Fibroblast of skin of abdomen (primary cell): Measurements from ENCODE around the gene HOXB9.

Experiments used
- DNase-seq: peaks from one replicate; pipeline ENCODE4 v3.0.0-alpha.2; 2013

Gene HOXB9

DNA sequence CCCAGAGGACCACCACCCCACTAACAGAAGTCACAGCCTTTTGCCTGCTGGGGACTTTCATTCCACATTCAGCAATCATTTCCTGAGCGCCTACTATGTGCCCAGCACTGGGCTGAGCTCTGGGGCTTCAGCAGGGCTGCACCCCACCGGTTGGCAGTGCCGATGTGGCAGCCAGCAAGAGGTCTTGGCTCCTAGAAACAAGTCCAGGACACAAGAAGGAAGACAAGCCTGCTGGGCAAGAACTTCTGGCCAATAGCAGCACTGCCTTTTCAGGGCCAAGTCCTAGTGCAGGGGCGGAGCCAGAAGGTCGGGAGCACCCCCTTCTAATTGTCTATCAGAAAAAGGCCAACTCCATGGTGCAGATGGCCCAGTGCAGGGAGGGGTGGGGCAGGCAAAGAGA lies 13.0 kb upstream of the HOXB9 start:
- DNase-seq: no peak

DNA sequence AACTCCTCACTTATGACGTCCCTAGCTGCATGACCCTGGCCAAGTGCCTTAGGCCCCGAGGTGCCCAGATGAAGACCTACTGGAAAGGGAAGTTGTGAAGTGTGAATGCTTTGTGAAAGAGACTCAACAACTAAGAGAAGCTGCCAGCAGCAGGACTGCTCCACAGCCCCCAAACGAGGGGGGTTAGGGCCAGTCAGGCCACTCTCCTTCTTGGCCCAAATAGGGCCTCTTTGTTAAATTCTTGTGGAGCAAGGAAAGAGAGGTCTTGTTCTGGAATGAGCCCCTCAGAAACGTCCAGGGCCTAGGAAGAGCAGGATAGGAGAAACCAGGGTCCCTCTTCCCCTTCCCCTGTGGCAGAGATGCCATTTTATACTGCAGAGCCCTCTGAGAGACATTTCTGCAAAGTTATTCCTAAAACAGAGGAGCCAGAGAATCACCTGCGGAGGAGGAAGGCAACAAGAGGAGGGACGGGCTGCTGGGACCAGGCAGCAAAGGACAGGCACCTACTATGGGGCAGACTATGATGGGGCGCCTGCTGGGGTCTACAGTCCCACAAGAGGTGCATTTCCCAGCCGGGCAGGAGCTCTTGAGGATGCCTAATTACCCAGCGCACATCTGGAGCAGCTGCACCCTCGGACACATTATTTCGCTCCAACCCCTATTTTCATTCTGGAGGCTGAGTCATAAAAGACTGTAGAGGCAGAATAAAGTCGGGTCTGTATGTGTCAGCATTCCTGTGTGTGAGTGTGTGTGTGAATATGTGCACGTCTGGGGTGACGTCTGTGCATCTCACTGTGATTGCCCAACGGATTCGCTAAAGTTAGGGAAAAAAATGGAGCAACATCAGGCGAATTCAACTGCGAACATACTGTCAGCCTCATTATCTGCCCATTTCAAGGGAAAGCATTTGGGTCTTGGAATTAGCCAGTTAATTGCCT lies 11.4 kb upstream of the HOXB9 start:
- peak; percentile 95 for DNase-seq

DNA sequence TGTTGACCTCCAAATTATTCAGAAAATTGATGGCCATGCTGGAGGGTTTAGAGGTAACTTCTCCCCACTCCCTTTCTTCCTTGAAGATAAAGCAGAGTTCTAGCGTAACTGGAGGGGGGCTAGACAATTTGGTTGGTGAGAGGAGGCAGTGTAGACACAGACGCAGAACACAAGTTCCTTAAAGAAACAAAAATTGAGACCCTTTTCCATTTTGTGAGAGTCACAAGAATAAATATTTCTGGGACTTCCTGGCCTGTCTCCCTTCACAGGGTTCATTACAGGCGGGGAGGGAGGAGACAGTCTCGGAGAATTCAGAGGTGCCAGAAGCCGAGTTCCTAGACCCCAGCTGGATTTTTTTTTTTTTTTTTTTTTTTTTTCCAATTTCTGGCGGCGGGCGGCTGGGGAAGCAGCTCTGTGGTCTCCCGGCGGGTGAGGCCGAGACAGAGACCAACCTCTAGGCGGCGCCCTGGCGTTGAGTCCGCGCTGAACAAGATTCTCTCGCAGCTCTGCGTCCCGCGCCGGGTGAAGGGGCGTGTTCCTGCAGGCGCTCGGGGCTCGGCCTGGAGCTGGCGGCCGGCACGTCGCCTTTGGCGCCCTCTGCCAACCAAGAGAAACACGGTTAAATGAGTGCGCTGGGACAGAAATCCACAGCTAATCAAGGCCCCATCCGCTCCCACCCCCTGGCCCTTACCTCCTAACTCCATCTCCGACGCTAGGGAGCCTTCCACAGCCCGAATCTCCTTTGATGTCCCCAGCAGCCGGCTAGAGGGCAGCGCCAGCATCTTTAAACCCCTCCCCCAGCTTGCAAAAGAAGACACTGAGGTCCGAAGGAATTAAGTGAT lies 10.2 kb upstream of the HOXB9 start:
- peak; percentile 74 for DNase-seq

DNA sequence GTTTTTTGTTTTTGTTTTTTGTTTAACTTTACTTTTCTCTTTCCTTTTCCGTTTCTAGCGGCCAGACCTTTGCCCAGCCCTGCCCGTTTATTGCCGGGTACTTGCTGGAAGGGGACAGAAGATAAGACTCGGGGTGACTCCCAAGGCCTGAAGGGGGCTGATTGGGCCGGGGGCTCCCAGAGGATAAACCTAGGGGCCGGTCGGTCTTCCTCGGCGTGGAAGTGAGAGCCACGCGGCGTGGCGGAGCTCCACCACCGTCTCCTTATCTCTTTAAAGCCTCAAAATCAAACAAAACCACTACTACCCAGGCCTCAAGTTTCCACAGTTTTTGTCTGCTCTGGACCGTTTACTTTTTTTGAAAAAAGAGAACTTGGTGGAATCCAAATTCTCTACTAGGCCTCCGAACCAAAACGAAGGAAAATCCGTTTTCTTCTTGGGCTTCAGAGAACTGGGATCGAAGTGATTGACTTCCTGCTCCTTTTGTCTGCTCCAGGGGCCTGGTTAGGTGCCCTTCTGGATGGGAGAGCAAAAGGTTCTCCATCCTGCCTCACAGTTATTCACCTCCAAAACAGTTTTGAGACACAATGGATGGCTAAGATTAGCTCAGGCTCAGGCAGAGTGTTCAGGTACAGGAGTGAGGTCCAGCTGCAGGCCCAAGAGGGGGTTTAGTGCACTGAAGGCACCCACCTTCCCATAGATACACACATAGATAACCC lies 8.5 kb upstream of the HOXB9 start:
- no peak for DNase-seq

DNA sequence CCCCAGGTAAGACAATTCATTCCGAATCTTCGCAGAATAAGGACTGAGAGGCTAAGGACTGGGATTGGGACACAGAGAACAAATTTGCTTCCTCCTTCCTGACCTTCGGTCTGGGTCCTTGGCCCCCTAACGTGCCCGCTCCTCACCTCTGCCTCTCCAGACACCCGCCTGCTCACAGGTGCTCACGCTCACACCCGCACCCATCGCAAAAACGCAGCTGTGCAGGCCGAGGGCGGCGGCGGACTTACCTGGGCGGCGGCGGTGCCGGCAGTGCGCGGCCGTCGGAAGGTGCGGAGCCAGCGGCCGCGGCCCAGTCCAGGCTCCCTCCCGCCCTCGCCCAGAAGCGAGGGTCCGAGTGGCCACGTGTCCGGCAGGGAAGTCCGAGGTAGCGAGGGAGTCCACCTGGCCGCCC lies 7.1 kb upstream of the HOXB9 start:
- no peak for DNase-seq

DNA sequence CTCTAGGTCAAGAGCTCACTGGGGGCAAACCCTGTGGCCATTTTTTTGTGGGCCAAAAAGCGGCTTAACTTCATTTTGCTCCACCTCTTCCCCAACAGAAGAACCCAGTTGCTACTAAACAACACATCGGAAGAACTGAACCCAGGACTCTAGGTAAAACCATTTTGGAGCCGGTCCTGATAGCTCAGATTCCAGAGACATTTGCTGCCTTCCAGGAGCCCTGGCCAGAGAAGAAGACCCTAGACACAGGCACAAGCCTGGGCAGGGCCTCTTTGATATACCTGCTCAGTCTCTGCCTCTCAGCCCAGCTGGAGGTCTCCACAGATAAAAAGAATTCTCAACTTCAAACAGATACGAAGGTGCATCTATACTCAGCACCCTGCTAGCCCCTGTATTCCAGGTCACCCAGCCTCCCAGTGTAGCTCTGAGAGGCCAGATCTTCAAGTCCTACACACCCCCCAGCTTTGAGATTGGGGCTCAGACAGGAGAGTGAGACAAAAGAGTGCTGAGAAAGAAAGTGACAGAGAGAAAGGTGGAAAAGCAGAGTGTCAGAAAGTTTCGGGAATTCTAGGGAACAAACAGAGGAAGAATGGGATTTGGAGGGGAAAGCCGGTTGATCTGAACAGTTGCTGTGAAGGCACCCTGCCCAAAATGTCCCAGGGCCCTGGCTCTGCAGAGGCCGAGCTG lies 6.6 kb upstream of the HOXB9 start:
- no peak for DNase-seq

DNA sequence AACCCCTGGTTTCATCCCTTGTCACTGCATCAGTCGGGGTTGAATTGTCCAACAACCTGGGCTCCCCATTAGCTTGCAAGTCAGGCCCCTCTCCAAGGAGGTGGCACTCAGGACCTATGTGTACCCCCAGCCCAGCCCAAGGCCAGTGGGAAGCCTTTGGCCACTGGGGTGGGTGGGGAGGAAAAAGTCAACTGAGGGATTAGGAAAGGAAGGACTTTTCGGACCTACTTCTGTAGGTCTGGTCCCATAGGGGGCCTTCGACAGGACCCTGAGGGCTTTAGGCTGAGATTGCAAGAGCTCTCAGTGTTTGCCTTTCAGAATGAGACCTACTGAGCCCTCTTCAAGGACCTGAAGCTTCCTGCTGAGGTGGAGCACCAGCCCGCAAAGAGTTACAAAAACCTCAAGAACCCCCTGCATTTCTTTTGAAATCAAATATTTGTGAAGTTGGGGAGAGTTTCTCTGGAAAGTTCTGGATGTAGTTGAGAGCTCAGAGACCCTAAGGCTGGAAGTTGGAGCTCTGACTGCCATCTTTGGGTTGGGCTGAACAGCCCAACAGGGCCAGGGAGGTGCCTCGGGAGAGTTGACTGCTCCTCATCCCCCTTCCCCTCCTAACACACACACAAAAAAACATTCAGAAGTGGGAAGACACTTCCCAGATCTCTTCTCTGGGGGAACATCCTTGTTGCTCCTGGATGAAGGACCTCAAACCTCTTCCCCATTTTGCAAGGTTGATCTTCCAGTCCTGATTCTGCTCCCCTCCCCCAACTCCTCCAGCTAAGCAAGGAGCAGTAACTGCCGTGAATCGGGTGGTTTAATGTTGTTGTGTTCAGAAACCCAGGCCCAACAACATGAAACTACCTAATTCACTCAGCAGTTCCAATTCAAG lies 5.8 kb upstream of the HOXB9 start:
- no peak for DNase-seq

DNA sequence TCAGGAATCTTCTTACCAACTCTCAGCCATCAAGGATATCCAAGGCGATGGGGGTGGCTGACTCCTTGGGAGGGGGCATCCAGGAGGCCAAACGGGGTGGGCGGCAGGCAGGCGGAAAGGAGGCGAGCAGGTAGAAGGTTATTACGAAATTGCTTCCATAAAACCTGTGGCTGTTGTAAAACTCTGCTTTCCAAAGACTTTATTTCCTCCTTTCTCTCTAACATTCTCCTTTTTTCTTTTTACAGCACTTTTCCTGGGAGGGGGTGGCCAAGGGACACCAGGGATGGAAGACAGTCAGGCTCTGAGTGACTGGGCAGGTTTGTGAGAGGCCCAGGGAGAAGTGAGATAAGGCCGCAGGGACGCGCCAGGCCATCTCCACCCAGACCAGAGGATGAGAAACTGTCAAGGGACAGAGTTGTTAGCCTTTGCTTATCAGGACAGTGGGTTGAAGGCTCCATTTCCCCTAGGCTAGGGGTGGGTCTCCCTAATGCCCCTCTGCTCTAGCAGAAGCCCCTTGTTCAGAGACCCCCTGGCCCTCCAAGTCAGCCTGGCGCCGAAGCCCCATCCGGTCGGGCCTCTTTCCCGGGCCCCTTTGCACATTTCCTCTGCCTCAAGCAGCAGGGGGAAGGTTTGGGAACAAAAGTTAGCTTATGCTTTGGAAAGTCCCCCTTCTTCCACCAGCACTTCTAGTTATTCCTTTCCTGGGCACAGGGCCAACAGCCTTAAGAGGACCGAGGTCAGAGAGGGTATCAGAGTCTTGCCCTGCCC lies 5.0 kb upstream of the HOXB9 start:
- DNase-seq: no peak

DNA sequence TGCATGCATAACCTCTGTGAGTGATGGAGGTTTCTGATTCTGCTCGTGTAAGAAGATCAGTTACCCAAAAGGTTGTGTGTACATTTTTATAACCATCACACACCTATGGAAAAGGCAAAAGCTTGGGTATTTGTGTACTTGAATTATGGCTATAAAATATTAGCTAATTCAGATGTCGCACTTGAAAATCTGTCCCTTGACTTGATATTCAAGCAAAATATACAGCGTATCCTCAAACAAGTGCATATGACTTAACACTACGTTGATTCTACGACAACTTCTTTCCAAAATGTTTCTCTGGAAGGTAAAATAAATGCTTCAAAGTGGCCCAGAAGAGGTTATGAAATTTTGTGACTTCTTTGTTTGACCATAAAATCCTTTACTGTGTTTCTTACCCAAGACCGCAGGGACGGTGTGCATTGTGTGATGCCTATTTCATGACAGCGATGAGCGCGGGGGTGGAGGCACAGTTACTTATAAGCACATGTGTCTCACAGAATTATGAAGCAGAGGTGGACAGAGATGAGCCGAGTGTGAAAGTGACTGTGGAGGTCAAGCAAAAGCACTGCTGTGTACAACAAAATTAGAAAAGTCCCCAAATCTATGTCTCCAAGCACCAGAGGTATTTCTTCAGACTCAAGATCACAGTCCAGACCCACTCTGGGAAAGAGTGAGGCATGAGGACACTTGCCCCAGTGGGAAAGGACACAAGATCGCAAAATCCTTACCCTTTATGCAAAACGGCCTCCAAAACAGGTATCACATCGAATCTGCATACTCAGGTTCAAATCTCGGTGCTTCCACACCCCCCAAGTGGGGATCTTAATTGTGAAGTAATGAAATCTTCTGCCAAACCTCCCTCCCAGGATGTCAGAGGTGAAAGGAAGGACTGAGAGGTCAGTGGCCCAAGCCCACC lies 4.1 kb upstream of the HOXB9 start:
- no peak for DNase-seq

DNA sequence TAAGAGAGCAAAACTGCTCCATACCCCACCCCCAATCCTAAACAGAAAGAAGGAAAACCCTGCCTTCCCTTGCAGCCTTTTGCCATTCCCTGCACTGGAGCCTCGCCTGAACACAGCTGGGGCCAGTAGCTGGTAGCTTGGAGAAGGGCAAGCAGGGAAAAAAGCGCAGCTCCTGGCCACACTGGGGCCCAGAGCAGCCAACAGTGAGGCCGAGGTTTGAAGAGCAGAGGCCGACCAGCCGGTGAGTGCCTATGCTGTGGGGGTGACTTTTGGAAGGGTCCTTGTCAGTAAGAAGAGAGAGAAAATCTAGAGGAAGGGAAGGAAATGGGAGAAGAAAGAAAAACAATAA lies 3.2 kb upstream of the HOXB9 start:
- no peak for DNase-seq

DNA sequence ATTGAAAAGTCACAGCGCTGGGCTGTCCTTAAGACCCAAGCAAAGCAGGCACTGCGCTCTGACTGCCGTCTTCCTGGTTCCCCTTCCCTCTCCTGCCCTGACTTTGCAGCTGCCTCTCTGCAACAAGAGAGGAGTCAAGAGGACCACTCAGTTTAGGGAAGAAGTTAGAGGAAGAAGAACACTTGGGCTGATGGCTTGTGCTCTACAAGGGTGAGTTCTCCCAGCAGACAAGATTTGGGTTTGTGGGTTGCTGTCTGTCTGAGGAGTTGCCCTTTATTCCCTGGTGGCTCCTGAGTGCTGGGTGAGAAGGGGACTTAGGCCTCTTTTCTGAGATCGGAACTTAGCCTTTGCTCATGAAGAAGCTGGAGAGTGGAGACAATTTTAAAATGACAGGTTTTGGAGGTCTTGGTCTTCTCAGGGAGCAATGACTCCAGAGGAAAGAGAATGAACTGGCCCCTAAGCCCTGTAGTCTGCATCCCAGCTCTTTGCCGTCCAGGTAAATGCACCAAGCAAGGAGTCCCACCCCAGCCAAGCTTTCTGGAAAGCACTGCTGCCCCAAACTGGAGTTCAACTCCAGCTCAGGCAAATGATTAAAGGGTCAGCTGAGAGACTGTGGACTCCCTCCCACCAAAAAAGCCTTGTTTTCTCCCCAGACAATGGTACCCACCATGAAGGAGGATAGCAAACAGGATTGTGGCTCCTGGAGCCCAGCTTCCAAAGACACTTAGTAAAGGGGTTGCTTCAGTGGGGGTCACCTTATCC lies 2.7 kb upstream of the HOXB9 start:
- no peak for DNase-seq

DNA sequence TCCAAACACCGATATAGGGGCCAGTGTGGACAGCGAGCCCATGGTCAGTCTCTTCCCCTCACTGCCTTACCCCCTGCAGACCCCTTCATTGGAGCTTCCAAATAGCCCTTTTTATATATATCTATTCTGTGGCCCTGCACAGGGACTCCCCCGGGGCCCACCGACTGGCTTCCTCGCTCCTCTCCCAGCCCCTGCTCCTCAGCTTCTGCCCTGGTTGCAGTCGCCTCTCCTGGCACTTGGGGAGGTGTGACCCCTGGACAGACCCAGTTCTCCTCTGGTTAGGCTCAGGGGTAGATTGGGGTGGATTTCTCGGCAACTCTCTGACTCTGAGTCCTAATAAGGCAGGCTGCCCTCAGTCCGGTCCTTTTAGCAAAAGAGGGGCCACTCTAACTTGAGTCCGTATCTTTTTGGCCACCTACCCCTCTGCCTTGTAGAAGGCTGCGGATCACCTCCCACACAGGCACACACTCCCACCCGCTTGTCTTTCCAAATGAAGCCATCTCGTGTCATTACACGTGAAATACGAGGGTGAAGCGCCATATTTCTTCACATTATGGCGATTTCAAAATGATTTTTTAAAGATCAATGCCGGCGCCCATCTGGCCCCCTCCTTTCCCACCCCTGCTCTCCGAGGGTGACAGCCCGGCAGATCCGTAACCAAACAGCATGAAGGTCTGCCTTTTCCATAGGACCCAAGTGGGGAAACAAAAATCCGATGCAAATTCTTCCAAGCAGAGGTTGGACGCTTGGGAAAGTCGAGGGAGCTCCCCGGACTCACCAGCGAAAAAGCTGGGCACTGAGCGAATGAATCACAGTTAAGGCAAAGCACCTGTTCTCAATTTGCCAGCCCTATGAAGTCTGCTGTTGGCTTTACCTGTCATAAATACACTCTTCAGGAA lies 1.7 kb upstream of the HOXB9 start:
- DNase-seq: no peak

DNA sequence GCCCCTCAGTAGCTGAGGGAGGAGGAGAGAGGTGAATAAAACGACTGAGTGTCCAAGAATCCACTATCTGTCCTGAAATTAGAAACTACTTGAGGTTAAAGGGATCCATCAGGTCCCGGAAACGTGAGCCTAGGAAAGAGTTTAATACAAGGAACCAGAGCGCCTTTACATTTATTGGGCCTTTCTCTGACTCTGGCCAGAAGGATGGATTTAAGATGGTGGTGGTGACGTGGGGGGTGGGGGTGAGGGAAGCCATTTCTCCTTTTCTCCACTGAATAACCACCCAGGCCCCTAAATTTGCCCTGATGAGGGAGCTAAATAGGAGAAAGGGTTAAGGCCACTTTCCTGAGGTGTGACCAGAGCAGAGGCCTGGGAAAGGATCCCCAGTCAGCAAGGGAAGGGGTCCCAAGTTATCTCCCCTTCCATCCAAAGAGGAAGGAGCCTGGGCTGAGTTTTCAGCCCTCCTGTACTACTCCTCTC lies 1.0 kb upstream of the HOXB9 start:
- DNase-seq: no peak

DNA sequence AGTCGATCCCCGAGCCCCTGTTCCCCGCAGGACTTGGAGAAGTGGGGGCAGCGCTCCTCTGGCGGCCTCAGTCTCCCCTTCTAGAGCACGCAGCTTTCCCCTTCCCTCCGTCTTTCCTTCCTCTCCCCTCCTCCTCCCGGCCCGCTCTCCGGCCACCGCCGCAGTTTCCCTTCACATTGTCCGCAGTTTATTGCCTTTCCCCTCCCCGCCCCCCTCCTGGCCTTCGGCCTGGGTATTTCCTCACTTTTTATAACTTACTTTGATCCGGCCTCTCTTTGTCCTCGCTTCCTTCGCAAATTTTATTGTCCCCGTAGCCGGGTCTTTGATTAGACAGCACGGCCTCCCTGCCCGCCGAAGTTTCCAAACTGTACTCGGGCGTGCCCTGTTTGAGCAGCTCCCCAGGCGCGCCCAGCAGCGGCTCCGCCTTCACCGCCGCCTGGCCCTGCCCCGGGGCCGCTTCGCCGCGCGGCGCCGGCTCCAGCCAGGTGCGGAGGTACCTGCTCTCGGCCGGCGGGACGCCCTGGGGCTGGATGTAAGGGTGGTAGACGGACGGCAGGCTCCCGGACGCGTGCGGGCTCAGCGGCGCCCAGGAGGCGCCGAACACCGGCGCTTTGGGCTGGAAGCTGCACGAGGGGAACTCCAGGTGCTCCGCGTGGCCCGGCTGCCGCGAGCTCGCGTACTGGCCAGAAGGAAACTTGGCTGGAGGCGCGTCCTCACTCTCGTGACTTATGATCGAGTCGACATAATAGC lies 488 bp downstream of the HOXB9 start:
- no peak for DNase-seq

DNA sequence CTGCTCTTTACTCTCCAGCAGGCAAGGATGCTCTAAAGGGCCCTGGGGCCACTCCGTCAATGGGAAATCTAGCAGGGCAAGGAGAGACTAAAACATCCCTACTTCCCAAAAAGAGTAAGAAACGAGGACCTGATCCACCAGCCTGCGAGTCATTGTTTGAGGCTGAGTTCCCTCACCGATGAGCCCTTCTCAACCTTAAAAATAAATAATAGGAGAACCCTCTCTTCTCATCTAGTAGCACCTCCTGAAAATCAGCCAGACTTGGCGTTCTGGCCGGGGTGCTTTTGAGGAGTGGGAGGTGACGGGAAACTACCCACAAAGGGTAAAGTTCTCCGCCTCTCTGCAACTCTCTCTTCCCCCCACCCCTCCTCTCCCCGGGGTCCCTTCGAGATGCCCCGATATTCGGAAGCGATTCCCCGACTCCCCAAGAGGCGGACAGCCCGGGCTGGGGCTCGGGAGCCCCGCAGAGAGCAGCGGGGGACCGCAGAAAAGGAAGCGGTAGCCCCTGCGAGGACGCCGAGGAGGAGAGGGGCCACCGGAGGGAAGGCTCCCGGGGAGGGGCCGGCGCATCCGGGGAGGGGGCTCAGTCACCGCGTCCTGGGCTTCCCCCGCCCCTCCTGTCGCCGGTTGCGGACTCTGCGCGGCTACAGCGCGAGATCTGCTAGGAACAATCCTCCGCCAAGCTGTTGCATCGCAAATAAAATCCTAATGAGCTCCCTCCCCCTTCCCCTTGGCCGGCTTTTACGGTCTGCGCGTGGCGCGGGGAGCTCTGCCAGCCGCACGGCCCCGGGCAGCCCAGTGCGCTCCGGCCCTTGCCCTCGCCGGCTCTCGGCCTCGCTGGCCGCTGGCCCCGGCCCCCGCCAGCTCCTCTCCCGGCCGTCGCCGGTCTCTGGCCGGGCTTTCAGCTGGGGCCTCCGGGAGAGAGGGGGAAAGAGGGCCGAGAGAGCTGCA lies 1.3 kb downstream of the HOXB9 start:
- DNase-seq: no peak

DNA sequence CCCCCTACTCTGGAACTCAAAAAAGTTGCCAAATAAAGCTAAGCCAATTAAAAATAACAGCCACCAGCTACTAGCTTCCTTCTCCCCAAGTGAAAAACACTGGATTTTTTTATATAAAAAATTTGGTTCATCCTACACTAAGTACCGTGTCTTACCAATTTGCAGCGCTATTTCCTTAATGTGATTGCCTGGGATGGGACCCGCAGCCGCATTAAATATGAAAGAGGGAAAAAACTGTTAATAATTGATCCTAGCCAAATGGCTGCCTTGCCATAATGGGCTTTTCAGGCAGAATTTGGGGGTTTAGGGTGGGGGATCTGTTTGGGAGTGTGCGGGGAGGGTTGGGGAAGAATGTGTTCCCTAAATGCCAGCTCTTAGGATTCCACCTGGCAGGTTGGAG lies 2.0 kb downstream of the HOXB9 start:
- DNase-seq: no peak
